Activated CD4-positive, CD25-positive, alpha-beta regulatory T cell (primary cell): ENCODE measurements around the gene DAD1.
"Not testable (repeated sequence)": the region's sequence is repeated elsewhere in the genome, so short reads cannot be mapped to it uniquely, and the experiment has no call there.

ENCODE experiments used
- DNase-seq, 4 experiments: peaks; one replicate each; lab custom pipeline; 2025; lab: John Stamatoyannopoulos, UW

Gene DAD1

DNA sequence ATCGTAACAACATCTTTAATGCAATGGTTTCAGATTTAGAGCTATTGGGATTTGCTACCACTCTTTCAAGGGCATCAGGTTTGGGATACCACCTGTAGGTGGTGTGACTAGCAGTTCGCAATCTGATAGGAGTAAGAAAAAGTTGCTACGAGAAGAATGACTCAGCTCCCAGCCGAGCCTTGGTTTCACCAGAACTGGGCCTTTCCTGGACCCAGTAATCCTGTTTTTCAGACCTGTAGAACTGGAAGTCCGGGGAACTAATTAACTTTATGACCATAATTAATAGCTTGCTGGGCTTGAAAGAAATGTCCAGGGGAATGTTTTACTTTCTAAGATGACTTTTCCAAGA, 9.8 kb upstream of the DAD1 start:
- no peak for DNase-seq

DNA sequence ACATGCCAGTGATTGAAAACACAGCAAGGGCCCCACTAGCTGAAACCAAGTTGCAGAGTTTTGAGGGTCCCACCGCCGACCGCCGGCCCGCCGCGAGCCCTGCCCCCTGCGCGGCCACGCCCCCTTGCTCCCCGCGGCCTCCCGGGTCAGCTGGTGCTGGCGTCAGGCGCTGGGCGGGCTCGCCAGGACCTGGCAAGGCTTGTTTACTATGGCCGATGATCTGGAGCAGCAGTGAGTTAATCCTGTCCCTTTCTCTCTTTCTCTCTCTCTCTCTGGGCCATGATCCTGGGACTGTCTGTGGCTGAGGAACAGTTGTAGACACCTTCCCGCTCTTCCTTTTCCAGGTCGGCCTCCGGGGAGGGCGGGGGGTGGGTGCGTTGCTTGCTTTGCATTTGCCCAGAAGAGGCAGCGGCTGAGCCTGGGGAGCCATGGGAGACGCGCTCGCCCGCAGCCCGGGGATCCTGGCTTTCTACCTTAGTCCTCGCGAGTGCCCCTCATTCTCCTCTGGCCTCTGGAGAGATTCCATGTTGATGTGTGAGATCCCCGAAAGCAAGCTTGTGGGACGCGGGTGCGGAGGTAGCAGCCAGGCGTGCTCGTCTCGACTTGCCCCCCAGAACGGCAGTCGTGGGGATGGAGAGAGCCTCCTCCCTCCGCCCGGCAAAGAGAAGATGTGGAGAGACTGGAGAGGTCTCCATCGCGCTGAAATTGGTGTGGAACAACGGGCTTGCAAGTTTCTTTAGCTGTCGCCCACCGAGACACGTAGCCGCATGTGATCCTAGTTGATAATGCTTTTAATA, 9.3 kb upstream of the DAD1 start, which contains the start of gene ABHD4:
ABHD4 (plus strand) TSS at position 202 of the 797 bp plus-strand sequence; CDS start at position 209, 7 bp downstream.
- DNase-seq = peak; percentile 8 to 23 (median 14)

DNA sequence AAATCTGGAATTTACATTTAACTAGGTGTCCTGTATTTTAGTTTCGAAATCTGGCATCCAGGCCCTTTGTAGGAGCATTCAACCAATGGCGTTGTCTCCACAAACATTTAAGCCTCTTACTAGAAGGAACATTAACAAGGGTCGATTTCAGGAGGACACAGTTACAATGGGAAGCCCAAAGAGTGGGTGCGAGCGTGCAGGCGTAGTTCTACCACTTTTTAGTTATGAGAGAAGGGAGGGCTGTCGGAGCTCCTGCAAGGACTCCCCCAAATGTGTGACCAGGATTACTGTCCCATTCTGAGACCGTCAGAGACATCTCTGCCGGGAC, 8.7 kb upstream of the DAD1 start:
- no peak for DNase-seq

DNA sequence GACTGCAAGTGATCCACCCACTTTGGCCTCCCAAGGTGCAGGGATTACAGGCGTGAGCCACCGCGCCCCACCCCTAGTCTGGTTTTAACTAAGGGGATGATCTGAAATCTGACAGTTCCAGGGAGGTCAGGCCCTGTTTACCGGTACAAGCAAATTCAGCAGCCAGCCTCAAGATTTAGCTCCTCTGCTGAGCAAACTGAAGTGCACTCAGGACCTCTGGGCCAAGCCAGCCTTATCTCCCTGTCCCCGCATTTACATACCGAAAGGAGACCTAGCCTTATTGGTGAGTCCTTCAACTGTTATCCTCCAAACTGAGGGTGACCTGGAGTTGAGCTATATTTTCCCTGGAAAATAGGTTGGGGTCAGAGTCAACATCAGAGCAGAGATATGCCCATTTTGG, 8.2 kb upstream of the DAD1 start:
- DNase-seq = no peak

DNA sequence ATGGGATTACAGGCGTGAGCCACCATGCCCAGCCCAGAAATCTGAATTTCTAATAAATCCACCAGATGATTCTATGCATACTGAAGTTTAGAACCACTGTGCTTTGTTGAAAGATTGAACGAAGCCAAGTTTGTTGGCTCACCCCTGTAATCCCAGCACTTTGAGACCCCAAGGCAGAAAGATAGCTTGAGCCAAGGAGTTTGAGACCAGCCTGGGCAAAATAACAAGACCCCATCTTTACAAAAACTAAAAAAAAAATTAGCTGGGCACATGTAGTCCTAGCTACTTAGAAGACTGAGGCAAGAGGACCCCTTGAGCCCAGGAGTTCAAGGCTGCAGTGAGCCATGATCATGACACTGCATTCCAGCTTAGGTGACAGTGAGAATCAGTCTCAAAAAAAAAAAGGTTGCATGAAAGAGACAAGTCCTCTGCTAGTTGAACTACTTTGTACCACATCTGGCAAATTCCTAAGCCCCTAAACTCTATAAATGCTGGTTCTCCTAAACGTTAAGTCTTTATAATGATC, 7.4 kb upstream of the DAD1 start:
- no peak for DNase-seq

GRCh38 chr14:22594156-22594716, 5.2 kb upstream of the DAD1 start:
- DNase-seq = no peak

- no peak for DNase-seq
Observed at GRCh38 chr14:22593601-22594000, 4.6 kb upstream of the DAD1 start.

- no peak for DNase-seq
Observed at GRCh38 chr14:22593189-22593588, 4.2 kb upstream of the DAD1 start.

- DNase-seq = no peak
Observed at GRCh38 chr14:22588526-22589095, 413 bp downstream of the DAD1 start.

DNA sequence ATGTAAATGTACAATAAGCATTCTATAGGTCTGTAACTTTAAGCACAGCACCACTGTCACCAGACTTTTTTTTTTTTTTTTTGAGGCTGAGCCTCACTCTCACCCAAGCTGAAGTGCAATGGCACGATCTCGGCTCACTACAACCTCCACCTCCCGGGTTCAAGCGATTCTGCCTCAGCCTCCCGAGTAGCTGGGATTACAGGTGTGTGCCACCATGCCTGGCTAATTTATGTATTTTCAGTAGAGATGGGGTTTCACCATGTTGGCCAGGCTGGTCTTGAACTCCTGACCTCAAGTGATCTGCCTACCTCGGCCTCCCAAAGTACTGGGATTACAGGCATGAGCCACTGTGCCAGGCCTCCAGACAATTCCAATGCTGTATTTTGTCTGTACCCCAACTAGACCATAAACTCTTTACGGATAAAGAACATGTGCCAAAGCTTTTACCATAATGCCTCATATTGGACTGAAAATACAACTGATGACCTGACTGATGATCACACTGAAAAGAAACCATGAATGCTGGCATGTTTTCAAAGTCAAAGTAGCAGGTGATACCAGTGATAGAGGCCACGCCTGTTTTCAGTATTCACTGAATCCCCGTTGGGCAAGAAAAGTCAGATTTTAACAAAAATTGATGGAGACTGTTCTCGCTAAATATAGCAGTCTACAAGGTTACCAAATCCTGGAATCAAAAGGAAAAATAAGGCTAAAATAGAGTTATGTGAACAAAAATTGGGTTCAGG, 1.2 kb downstream of the DAD1 start:
- DNase-seq = not testable (repeated sequence)

GRCh38 chr14:22587247-22587646, 1.8 kb downstream of the DAD1 start:
- DNase-seq = no peak

DNA sequence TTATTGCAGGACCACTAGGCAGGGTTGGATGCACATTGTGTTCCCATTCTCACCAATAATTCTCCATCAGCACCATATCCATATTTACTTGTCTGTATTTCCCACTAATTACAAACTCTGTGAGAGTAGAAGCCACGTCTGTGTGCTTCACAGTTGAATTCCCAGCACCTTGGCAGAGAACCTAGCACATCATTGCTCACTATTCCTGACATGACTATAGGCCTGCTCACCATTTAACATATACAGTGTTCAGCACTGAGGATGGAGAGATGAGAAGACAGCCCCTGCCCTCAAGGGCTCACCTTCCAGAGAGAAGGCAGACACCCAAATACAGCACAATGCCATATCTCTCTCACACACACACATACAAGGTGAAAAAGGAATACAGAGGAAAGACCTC, 5.0 kb downstream of the DAD1 start:
- no peak for DNase-seq

DNA sequence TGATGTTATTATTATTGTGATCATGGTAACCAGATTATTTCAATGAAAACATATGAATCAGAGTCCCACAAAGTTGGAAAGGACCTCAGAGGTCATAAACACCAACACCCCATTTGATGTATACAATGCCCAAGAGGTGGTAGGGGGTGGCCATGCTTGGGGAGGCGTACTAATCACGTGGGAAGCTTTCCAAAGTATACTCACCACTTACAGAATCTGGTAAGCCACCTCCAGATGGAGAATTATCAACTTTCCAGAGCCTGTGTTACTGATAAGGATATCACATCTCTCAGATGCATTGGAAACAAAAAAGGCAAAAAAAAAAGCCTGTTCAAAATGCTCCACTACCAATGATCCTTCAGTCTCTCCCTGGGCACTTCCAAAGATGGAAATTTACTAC, 8.4 kb downstream of the DAD1 start:
- no peak for DNase-seq

- DNase-seq = no peak
Observed at GRCh38 chr14:22579881-22580280, 9.1 kb downstream of the DAD1 start.

DNA sequence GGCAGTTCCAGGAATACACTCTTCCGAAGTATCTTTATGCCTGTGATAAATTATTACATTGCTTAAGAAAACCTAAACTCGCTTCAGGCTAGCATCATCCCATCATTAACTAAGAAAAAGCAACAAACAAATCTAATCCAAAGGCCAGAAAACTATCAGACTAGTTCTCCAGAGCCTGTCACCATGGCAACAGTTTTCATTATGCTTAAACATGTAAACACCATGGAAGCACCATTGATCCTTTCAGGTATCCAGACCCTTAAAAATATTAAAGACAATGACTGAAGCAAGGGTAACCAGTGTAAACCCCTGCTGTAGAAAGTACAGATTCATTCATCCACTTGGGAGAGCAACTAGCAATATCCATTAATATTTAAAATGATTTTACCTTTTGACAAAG, 9.8 kb downstream of the DAD1 start:
- no peak for DNase-seq

DNA sequence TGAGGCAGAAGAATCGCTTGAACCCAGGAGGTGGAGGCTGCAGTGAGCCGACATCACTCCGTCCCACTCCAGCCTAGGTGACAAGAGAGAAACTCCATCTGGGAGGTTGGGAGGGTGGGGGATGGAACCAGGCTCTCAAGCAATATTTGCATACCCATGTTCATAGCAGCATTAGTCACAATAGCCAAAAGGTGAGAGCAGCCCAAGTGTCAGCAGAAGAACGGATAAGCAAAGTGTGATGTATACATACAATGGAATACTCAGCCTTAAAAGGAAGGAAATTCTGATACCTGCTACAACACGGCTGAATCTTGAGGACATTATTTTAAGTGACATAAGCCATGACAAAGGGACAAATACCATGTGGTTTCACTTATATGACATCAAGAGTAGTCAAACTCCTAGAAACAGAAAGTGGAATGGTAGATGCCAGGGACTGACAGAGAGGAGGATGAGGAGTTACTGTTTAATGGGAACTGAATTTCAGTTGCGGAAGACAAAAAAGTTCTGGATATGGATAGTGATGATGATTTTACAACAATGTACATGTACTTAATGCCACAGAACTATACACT, 11.6 kb downstream of the DAD1 start:
- DNase-seq = no peak

- DNase-seq = no peak
Observed at GRCh38 chr14:22573804-22574203, 15.2 kb downstream of the DAD1 start.

DNA sequence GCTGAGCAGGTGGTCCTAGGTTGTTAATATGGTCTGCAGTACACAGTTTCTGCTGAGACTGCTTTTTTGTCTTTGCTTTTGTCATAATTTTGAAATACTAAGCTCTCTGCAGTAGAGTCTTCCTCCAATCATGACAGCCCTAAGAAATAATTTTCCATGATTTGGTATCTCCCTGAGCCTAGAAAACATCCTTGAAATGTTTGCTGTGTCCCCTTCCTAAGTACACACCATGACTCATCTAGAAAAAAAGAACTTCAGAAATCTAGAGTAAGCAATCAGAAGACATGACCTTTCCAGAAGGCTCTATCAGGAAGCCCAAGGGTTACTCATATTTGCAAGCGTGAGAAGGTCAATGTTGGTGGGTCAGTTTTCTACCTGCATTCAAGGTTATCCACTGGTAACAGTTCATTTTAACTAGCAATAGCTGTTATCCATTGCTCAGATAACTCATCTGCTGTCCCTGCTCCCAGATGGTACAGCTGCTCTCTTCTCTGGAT, 16.4 kb downstream of the DAD1 start:
- no peak for DNase-seq

DNA sequence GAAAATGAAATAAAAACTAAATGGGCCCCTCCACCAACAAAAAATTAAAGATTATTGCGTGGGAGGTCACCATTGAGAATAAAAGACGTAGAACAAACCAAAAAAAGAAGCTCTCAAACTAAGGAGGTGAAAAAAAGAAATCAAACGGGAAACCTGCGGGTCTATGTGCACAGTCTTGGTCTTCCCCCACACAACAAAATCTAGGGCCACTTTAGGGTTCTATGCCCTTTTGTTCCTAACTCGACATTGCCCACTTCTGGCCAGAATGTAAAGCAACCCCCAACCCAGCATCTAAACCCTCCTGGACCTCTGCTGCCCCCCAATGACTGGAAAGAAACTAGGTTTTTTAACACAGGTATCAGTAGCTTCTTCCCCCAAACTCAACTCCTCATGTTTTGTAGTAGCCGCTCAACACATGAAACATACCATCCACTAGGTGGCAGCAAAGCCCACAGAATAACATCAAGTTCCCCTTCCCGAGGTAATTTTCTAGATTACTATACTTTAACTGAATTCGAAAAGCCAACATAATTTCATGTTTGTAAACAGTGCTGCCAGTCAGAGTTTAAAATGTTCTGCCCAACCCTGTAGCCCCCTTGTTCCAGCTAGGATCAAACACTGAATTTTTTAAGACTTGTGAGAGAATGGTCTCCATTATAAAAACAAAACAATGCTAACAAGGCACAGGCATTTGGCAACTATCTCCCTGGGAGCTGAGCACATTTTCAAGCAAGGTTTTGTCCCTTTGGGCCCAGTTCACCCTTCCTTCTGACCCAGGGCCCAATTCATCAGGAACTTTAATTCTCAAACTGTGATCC, 18.7 kb downstream of the DAD1 start:
- peak; percentile 42 to 73 (median 66) for DNase-seq

GRCh38 chr14:22569737-22570131, 19.3 kb downstream of the DAD1 start:
- no peak for DNase-seq

- DNase-seq = no peak
Observed at GRCh38 chr14:22569106-22569736, 19.8 kb downstream of the DAD1 start.
